ENCODE measurements around the gene USP17L24. TPM values are rescaled to one million over a fixed set of nuclear protein-coding genes. Genes with fewer than 3 reads are reported as not detected.
"Not testable (repeated sequence)": the region's sequence is repeated elsewhere in the genome, so short reads cannot be mapped to it uniquely, and the experiment has no call there.

The USP17L24 gene, protein sequence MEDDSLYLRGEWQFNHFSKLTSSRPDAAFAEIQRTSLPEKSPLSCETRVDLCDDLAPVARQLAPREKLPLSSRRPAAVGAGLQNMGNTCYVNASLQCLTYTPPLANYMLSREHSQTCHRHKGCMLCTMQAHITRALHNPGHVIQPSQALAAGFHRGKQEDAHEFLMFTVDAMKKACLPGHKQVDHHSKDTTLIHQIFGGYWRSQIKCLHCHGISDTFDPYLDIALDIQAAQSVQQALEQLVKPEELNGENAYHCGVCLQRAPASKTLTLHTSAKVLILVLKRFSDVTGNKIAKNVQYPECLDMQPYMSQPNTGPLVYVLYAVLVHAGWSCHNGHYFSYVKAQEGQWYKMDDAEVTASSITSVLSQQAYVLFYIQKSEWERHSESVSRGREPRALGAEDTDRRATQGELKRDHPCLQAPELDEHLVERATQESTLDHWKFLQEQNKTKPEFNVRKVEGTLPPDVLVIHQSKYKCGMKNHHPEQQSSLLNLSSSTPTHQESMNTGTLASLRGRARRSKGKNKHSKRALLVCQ
- total RNA-seq: not detected

DNA sequence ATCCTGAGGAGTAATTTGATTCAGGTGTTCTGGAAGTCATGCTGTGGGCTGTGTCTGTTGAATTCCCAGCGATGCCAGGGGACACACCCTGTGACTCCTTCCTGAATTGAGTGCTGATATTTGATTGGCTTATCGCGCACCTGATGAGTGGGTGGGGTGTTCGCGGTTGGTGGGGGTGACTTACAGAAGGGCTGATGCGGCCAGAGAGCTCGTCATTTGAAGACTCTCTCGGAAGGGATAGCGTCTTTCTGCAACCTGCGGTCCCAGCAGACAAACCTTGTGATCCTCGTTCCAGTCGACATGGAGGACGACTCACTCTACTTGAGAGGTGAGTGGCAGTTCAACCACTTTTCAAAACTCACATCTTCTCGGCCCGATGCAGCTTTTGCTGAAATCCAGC is at the start of gene USP17L24:
Gene USP17L24, plus strand, starts transcription at position 301 of the 400 bp plus-strand sequence. Its CDS starts 0 bp downstream, at position 301.
- H3K36me3 ChIP-seq; H3K9me3 ChIP-seq; H3K27me3 ChIP-seq; H3K4me3 ChIP-seq (replicated peaks in 1 of 3); H3K4me1 ChIP-seq; intact Hi-C loops (cut with DNase I); DNase-seq; H3K27ac ChIP-seq: not testable (repeated sequence)
- no CpG with 5 or more reads among the region's 15 CpGs for WGBS, 2 donors

DNA sequence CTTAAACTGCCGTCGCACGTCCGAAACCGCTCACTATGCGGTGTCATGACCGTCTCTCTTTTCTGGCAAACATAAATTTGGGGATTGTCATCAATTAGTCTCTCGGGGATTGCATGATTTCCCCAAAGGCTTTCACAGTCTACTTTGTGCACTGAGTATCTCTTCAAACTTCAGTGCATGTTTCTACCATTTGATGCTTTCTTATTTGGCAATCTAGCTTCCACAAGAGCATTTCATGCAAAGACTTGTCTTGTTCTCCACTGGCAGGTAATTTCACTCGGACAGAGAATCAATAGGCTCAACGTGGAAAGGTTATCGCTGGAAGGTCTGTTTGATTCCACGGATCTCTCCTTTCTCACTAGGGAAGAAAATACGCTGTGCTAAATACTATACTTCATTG is 774 bp upstream of the USP17L24 start:
- 89 to 93% methylated on average over 5 of the region's 13 CpGs for WGBS, 2 donors
- DNase-seq; intact Hi-C loops (cut with DNase I); H3K27ac ChIP-seq; H3K4me1 ChIP-seq; H3K27me3 ChIP-seq; H3K36me3 ChIP-seq; H3K4me3 ChIP-seq (replicated peaks in 1 of 3); H3K9me3 ChIP-seq: not testable (repeated sequence)

DNA sequence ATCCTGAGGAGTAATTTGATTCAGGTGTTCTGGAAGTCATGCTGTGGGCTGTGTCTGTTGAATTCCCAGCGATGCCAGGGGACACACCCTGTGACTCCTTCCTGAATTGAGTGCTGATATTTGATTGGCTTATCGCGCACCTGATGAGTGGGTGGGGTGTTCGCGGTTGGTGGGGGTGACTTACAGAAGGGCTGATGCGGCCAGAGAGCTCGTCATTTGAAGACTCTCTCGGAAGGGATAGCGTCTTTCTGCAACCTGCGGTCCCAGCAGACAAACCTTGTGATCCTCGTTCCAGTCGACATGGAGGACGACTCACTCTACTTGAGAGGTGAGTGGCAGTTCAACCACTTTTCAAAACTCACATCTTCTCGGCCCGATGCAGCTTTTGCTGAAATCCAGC is 4.6 kb downstream of the USP17L24 start, which contains the start of gene USP17L25:
Gene USP17L25, plus strand, starts transcription at position 301 of the 400 bp plus-strand sequence. Its CDS starts 0 bp downstream, at position 301.
- H3K9me3 ChIP-seq; H3K4me3 ChIP-seq (replicated peaks in 1 of 3); H3K27ac ChIP-seq; H3K4me1 ChIP-seq; intact Hi-C loops (cut with DNase I); H3K36me3 ChIP-seq; H3K27me3 ChIP-seq; DNase-seq: not testable (repeated sequence)
- no CpG with 5 or more reads among the region's 15 CpGs for WGBS, 2 donors

DNA sequence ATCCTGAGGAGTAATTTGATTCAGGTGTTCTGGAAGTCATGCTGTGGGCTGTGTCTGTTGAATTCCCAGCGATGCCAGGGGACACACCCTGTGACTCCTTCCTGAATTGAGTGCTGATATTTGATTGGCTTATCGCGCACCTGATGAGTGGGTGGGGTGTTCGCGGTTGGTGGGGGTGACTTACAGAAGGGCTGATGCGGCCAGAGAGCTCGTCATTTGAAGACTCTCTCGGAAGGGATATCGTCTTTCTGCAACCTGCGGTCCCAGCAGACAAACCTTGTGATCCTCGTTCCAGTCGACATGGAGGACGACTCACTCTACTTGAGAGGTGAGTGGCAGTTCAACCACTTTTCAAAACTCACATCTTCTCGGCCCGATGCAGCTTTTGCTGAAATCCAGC is 9.4 kb downstream of the USP17L24 start, which contains the start of gene USP17L26:
Gene USP17L26, plus strand, starts transcription at position 301 of the 400 bp plus-strand sequence. Its CDS starts 0 bp downstream, at position 301.
- WGBS, 2 donors: no CpG with 5 or more reads among the region's 15 CpGs
- H3K9me3 ChIP-seq; DNase-seq; H3K27ac ChIP-seq; H3K4me3 ChIP-seq (replicated peaks in 1 of 3); H3K27me3 ChIP-seq; H3K36me3 ChIP-seq; H3K4me1 ChIP-seq; intact Hi-C loops (cut with DNase I): not testable (repeated sequence)

DNA sequence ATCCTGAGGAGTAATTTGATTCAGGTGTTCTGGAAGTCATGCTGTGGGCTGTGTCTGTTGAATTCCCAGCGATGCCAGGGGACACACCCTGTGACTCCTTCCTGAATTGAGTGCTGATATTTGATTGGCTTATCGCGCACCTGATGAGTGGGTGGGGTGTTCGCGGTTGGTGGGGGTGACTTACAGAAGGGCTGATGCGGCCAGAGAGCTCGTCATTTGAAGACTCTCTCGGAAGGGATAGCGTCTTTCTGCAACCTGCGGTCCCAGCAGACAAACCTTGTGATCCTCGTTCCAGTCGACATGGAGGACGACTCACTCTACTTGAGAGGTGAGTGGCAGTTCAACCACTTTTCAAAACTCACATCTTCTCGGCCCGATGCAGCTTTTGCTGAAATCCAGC is 14.1 kb downstream of the USP17L24 start, which contains the start of gene USP17L5:
Gene USP17L5, plus strand, starts transcription at position 301 of the 400 bp plus-strand sequence. Its CDS starts 0 bp downstream, at position 301.
- H3K9me3 ChIP-seq; H3K4me3 ChIP-seq (replicated peaks in 1 of 3); H3K27me3 ChIP-seq; H3K27ac ChIP-seq; H3K36me3 ChIP-seq; H3K4me1 ChIP-seq; DNase-seq; intact Hi-C loops (cut with DNase I): not testable (repeated sequence)
- no CpG with 5 or more reads among the region's 15 CpGs for WGBS, 2 donors

DNA sequence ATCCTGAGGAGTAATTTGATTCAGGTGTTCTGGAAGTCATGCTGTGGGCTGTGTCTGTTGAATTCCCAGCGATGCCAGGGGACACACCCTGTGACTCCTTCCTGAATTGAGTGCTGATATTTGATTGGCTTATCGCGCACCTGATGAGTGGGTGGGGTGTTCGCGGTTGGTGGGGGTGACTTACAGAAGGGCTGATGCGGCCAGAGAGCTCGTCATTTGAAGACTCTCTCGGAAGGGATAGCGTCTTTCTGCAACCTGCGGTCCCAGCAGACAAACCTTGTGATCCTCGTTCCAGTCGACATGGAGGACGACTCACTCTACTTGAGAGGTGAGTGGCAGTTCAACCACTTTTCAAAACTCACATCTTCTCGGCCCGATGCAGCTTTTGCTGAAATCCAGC is 18.9 kb downstream of the USP17L24 start, which contains the start of gene USP17L27:
Gene USP17L27, plus strand, starts transcription at position 301 of the 400 bp plus-strand sequence. Its CDS starts 0 bp downstream, at position 301.
- H3K4me1 ChIP-seq; DNase-seq; H3K36me3 ChIP-seq; H3K4me3 ChIP-seq (replicated peaks in 1 of 3); H3K27me3 ChIP-seq; H3K9me3 ChIP-seq; H3K27ac ChIP-seq; intact Hi-C loops (cut with DNase I): not testable (repeated sequence)
- no CpG with 5 or more reads among the region's 15 CpGs for WGBS, 2 donors

DNA sequence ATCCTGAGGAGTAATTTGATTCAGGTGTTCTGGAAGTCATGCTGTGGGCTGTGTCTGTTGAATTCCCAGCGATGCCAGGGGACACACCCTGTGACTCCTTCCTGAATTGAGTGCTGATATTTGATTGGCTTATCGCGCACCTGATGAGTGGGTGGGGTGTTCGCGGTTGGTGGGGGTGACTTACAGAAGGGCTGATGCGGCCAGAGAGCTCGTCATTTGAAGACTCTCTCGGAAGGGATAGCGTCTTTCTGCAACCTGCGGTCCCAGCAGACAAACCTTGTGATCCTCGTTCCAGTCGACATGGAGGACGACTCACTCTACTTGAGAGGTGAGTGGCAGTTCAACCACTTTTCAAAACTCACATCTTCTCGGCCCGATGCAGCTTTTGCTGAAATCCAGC is 23.6 kb downstream of the USP17L24 start, which contains the start of gene USP17L28:
Gene USP17L28, plus strand, starts transcription at position 301 of the 400 bp plus-strand sequence. Its CDS starts 0 bp downstream, at position 301.
- H3K27me3 ChIP-seq; H3K36me3 ChIP-seq; H3K27ac ChIP-seq; intact Hi-C loops (cut with DNase I); H3K4me1 ChIP-seq; H3K4me3 ChIP-seq (replicated peaks in 1 of 3); H3K9me3 ChIP-seq; DNase-seq: not testable (repeated sequence)
- WGBS, 2 donors: no CpG with 5 or more reads among the region's 15 CpGs

DNA sequence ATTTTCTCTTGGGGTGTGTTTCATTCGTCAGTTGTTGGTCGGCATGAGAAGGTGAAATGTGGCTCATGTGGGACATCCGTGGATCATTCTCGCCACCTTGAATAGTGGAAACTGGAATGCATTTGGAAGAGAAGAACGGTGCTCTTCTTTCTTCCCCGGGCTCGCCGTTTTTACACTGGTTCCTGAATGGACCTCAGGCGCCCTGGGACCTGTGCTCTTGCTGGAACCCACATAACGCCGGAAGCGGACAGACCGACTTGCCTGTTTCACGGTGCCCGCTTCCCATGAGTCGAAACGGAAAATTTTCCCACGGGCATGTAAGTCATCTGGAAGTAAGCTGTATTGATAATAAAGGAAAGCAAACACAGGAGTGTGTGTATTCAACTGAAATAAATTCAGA is 25.9 kb downstream of the USP17L24 start:
- H3K4me3 ChIP-seq (replicated peaks in 1 of 3); H3K9me3 ChIP-seq; DNase-seq; H3K27ac ChIP-seq; intact Hi-C loops (cut with DNase I); H3K27me3 ChIP-seq; H3K36me3 ChIP-seq; H3K4me1 ChIP-seq: not testable (repeated sequence)
- no CpG with 5 or more reads among the region's 18 CpGs for WGBS, 2 donors

DNA sequence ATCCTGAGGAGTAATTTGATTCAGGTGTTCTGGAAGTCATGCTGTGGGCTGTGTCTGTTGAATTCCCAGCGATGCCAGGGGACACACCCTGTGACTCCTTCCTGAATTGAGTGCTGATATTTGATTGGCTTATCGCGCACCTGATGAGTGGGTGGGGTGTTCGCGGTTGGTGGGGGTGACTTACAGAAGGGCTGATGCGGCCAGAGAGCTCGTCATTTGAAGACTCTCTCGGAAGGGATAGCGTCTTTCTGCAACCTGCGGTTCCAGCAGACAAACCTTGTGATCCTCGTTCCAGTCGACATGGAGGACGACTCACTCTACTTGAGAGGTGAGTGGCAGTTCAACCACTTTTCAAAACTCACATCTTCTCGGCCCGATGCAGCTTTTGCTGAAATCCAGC is 28.4 kb downstream of the USP17L24 start, which contains the start of gene USP17L29:
Gene USP17L29, plus strand, starts transcription at position 301 of the 400 bp plus-strand sequence. Its CDS starts 0 bp downstream, at position 301.
- H3K27ac ChIP-seq; intact Hi-C loops (cut with DNase I); H3K36me3 ChIP-seq; H3K4me1 ChIP-seq; H3K9me3 ChIP-seq; H3K27me3 ChIP-seq; DNase-seq; H3K4me3 ChIP-seq (replicated peaks in 1 of 3): not testable (repeated sequence)
- WGBS, 2 donors: no CpG with 5 or more reads among the region's 15 CpGs

DNA sequence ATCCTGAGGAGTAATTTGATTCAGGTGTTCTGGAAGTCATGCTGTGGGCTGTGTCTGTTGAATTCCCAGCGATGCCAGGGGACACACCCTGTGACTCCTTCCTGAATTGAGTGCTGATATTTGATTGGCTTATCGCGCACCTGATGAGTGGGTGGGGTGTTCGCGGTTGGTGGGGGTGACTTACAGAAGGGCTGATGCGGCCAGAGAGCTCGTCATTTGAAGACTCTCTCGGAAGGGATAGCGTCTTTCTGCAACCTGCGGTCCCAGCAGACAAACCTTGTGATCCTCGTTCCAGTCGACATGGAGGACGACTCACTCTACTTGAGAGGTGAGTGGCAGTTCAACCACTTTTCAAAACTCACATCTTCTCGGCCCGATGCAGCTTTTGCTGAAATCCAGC is 37.9 kb downstream of the USP17L24 start, which contains the start of gene USP17L30:
Gene USP17L30, plus strand, starts transcription at position 301 of the 400 bp plus-strand sequence. Its CDS starts 0 bp downstream, at position 301.
- WGBS, 2 donors: no CpG with 5 or more reads among the region's 15 CpGs
- H3K36me3 ChIP-seq; H3K4me1 ChIP-seq; H3K27ac ChIP-seq; H3K27me3 ChIP-seq; intact Hi-C loops (cut with DNase I); H3K9me3 ChIP-seq; DNase-seq; H3K4me3 ChIP-seq (replicated peaks in 1 of 3): not testable (repeated sequence)
